ENCODE results near the gene MLX.

GRCh38 chr17:42520540-42520951 lies 46.4 kb upstream of the MLX start:
- TF ChIP-seq CTCF (IDR thresholded peaks at IDR 0.05) (peak; percentile 24), EZH2 (IDR thresholded peaks at IDR 0.05; ENCODE audit: borderline replicate concordance, insufficient read depth, low read depth, low read length, poor library complexity, severe bottlenecking) (no peak)
